Measurements from ENCODE around the gene GALNT9.

DNA sequence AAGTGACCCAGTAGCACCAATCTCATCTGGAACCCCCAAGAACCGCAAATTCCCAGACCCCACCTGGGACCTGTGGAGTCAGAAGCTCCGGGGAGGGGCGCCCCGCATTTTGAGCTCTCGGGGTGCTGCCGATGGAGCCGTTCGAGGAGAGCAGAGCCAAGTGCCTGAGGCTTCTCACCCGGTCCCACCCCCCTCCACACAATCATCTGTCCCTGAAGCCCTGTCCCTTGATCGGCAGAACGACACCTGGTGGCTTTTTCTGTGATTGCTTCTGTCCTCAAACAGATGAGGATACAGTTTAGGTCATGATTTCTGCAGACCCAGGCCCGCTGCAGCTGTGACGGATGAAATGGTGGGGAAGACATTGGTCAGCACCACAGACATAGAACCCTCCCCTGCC lies 110.5 kb downstream of the GALNT9 start:
- TF ChIP-seq, protein P1, sequence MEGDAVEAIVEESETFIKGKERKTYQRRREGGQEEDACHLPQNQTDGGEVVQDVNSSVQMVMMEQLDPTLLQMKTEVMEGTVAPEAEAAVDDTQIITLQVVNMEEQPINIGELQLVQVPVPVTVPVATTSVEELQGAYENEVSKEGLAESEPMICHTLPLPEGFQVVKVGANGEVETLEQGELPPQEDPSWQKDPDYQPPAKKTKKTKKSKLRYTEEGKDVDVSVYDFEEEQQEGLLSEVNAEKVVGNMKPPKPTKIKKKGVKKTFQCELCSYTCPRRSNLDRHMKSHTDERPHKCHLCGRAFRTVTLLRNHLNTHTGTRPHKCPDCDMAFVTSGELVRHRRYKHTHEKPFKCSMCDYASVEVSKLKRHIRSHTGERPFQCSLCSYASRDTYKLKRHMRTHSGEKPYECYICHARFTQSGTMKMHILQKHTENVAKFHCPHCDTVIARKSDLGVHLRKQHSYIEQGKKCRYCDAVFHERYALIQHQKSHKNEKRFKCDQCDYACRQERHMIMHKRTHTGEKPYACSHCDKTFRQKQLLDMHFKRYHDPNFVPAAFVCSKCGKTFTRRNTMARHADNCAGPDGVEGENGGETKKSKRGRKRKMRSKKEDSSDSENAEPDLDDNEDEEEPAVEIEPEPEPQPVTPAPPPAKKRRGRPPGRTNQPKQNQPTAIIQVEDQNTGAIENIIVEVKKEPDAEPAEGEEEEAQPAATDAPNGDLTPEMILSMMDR (IDR thresholded peaks at IDR 0.05) = peak; percentile 78
- TF ChIP-seq ZFX (IDR thresholded peaks at IDR 0.05; ENCODE audit: borderline replicate concordance) = no peak

Measured in 22Rv1 (cell line).